Naive thymus-derived CD8-positive, alpha-beta T cell (primary cell): Measurements from ENCODE around the gene FBXW7. TPM values are rescaled to one million over a fixed set of nuclear protein-coding genes. Genes with fewer than 3 reads are reported as not detected.

ENCODE experiments used
- ATAC-seq, 2 donors: fragments of 150-1000 bp; cut with Tn5 transposase in 1 of 2; sonication (Bioruptor Pico), chemical (Tn5 transposase) in 1 of 2; 1 replicate in 1 of 2; 2 replicates in 1 of 2; pipeline ENCODE4 v1.10.0; 2021; ENCODE audit warnings: mild to moderate bottlenecking in 2 of 2, moderate library complexity in 2 of 2
- POLR2A ChIA-PET: fragments of 350-600 bp; sonication (Branson Sonifier 250); formaldehyde crosslinking; loops from one replicate; lab custom pipeline; 2021; ENCODE audit warnings: antibody characterized with exemption; lab: Charles Lee
- DNase-seq, 10 donors: peaks; one replicate each; pipeline versions ENCODE4 v3.0.0 to v3.0.0-alpha.2; 2020 to 2022
- H3K27ac Mint-ChIP-seq, 10 donors: one replicate each; pipeline ENCODE4 v1.8.0; 2020 to 2022; ENCODE audit warnings: mild to moderate bottlenecking in 10 of 10, mixed read lengths in 10 of 10, moderate library complexity in 4 of 10, inconsistent platforms in 1 of 10
- H3K27me3 Mint-ChIP-seq, 5 donors: one replicate each; pipeline ENCODE4 v1.8.0; 2021 to 2022; ENCODE audit warnings: mixed read lengths in 5 of 5
- H3K36me3 Mint-ChIP-seq, 3 donors: one replicate each; pipeline ENCODE4 v1.8.0; 2020 to 2022; ENCODE audit warnings: mixed read lengths in 3 of 3, mild to moderate bottlenecking in 2 of 3, inconsistent platforms in 1 of 3
- H3K4me1 Mint-ChIP-seq, 4 donors: one replicate each; pipeline ENCODE4 v1.8.0; 2021 to 2022; ENCODE audit warnings: mixed read lengths in 4 of 4
- H3K4me3 Mint-ChIP-seq, 10 donors: one replicate each; pipeline ENCODE4 v1.8.0; 2020 to 2022; ENCODE audit warnings: mild to moderate bottlenecking in 10 of 10, mixed read lengths in 10 of 10, moderate library complexity in 6 of 10, inconsistent platforms in 1 of 10
- H3K9me3 Mint-ChIP-seq, 9 donors: one replicate each; pipeline ENCODE4 v1.8.0; 2020 to 2022; ENCODE audit warnings: mixed read lengths in 9 of 9, mild to moderate bottlenecking in 3 of 9, inconsistent platforms in 1 of 9, moderate library complexity in 1 of 9
- polyA plus RNA-seq, 3 donors: library from polyadenylated mRNA; unstranded; fragments of 300-500 nt; fragmentation: Illumina TruSeq; gene quantifications; one replicate each; pipeline ENCODE4 v1.2.3, GENCODE V29; 2021
- total RNA-seq, 8 experiments: library from RNA in 2 of 8; stranded (reverse) in 2 of 8; gene quantifications; one replicate each; pipeline ENCODE4 v1.2.3 and lab custom pipeline; 2021 to 2026

Gene FBXW7
- total RNA-seq (100 to 1,000 TPM; 110 to 126 TPM), polyA plus RNA-seq (10 to 100 TPM; 30.0 to 41.4 (median 31.5) TPM), total RNA-seq (lab: John Stamatoyannopoulos, UW) (121 to 199 (median 156) reads per million in 6 experiments)

- Mint-ChIP-seq H3K9me3 (no peaks in the 10 kb centered on the region), H3K4me1 (peaks cover 36 to 77% (median 65%) of the 10 kb centered on the region in 4 donors), H3K27me3 (no peaks in the 10 kb centered on the region), H3K36me3 (peaks cover 0 to 18% (median 10%) of the 10 kb centered on the region in 3 donors), H3K4me3 (peak within 1 kb of the TSS; percentile 86 to 100 (median 98)), H3K27ac (peak within 1 kb of the TSS; percentile 94 to 100 (median 97))
- peak; percentile 83 for ATAC-seq
- peak; percentile 97 to 100 (median 100) for DNase-seq
- POLR2A ChIA-PET, result interaction anchor here (0.6 to 4.6 kb wide), 25 partner anchors 9 to 1521 kb away, joined by 3 to 68 read pairs (median 4); partner anchors contain the start of genes ARFIP1, LRBA, RPS3A and TIGD4
Observed at GRCh38 chr4:152535903-152536544, at the start of gene FBXW7. Gene FBXW7 (minus strand): TSS chr4:152536092. CDS start chr4:152411803, 124,289 bp downstream.

GRCh38 chr4:152585023-152585441 lies 49.1 kb upstream of the FBXW7 start:
- H3K9me3 Mint-ChIP-seq, result peaks cover 0 to 24% (median 8%) of the 10 kb centered on the region in 9 donors
- peak; percentile 37 to 46 for ATAC-seq
- H3K4me1 Mint-ChIP-seq, result peaks cover 0 to 3% (median 1%) of the 10 kb centered on the region in 4 donors
- H3K27me3 Mint-ChIP-seq, result peaks cover 4 to 11% (median 5%) of the 10 kb centered on the region in 5 donors
- peak overlapping the region in 9 of 10 donors; percentile 2 to 77 (median 59) for H3K4me3 Mint-ChIP-seq
- DNase-seq, result peak in 1 of 10 donors; percentile 10
- H3K36me3 Mint-ChIP-seq, result peaks cover 0 to 10% (median 2%) of the 10 kb centered on the region in 3 donors
- POLR2A ChIA-PET, result interaction anchor here (0.6 kb wide), 1 partner anchor 10 kb away, joined by 3 read pairs; no protein-coding TSS in a partner anchor
- H3K27ac Mint-ChIP-seq, result peak overlapping the region in 9 of 10 donors; percentile 7 to 88 (median 61)

- Mint-ChIP-seq H3K4me1 (peaks cover 0 to 3% (median 2%) of the 10 kb centered on the region in 4 donors), H3K27ac (no peak overlapping the region), H3K9me3 (peaks cover 0 to 19% (median 4%) of the 10 kb centered on the region in 9 donors), H3K36me3 (peaks cover 0 to 5% (median 0%) of the 10 kb centered on the region in 3 donors), H3K4me3 (no peak overlapping the region), H3K27me3 (peaks cover 0 to 5% (median 0%) of the 10 kb centered on the region in 5 donors)
- POLR2A ChIA-PET, result no interaction called here
- DNase-seq (no peak), ATAC-seq (no peak)
Observed at GRCh38 chr4:152581536-152582160, 45.8 kb upstream of the FBXW7 start.

GRCh38 chr4:152579916-152580315 lies 44.0 kb upstream of the FBXW7 start:
- no peak for ATAC-seq
- no peak overlapping the region for H3K4me3 Mint-ChIP-seq
- H3K9me3 Mint-ChIP-seq, result peaks cover 0 to 13% (median 0%) of the 10 kb centered on the region in 9 donors
- peaks cover 0 to 5% (median 0%) of the 10 kb centered on the region in 5 donors for H3K27me3 Mint-ChIP-seq
- H3K36me3 Mint-ChIP-seq, result peaks cover 0 to 5% (median 0%) of the 10 kb centered on the region in 3 donors
- no peak for DNase-seq
- no peak overlapping the region for H3K27ac Mint-ChIP-seq
- peaks cover 0 to 2% (median under 1%) of the 10 kb centered on the region in 4 donors for H3K4me1 Mint-ChIP-seq
- POLR2A ChIA-PET, result interaction anchor here (1.1 kb wide), 1 partner anchor 11 kb away, joined by 3 read pairs; no protein-coding TSS in a partner anchor

- Mint-ChIP-seq H3K4me3 (no peak overlapping the region), H3K4me1 (peaks cover 0 to 2% (median under 1%) of the 10 kb centered on the region in 4 donors), H3K9me3 (peaks cover 0 to 13% (median 0%) of the 10 kb centered on the region in 9 donors), H3K36me3 (peaks cover 0 to 5% (median 0%) of the 10 kb centered on the region in 3 donors), H3K27ac (no peak overlapping the region), H3K27me3 (peaks cover 0 to 5% (median 0%) of the 10 kb centered on the region in 5 donors)
- POLR2A ChIA-PET, result interaction anchor here (0.9 to 1.9 kb wide), 3 partner anchors 10 to 806 kb away, joined by 3 to 5 read pairs (median 3); no protein-coding TSS in a partner anchor
- ATAC-seq (no peak), DNase-seq (no peak)
Observed at GRCh38 chr4:152579107-152579764, 43.3 kb upstream of the FBXW7 start.

- peaks cover 0 to 2% (median under 1%) of the 10 kb centered on the region in 4 donors for H3K4me1 Mint-ChIP-seq
- POLR2A ChIA-PET, result interaction anchor here (0.5 to 1.9 kb wide), 3 partner anchors 42 to 807 kb away, joined by 3 to 5 read pairs (median 3); no protein-coding TSS in a partner anchor
- peaks cover 0 to 13% (median 0%) of the 10 kb centered on the region in 9 donors for H3K9me3 Mint-ChIP-seq
- H3K36me3 Mint-ChIP-seq, result peaks cover 0 to 5% (median 0%) of the 10 kb centered on the region in 3 donors
- H3K27me3 Mint-ChIP-seq, result peaks cover 0 to 5% (median 0%) of the 10 kb centered on the region in 5 donors
- DNase-seq (no peak), ATAC-seq (no peak)
- no peak overlapping the region for H3K4me3 Mint-ChIP-seq
- H3K27ac Mint-ChIP-seq, result peak overlapping the region in 1 of 10 donors; percentile 1
Observed at GRCh38 chr4:152578670-152579069, 42.8 kb upstream of the FBXW7 start.

GRCh38 chr4:152577708-152578396 lies 42.0 kb upstream of the FBXW7 start:
- POLR2A ChIA-PET, result interaction anchor here (0.5 to 1.9 kb wide), 2 partner anchors 41 to 45 kb away, joined by 3 to 5 read pairs; no protein-coding TSS in a partner anchor
- H3K4me1 Mint-ChIP-seq, result peaks cover 0 to 2% (median 0%) of the 10 kb centered on the region in 4 donors
- H3K27me3 Mint-ChIP-seq, result peaks cover 0 to 4% (median 0%) of the 10 kb centered on the region in 5 donors
- peaks cover 0 to 6% (median 0%) of the 10 kb centered on the region in 9 donors for H3K9me3 Mint-ChIP-seq
- no peak for ATAC-seq
- H3K36me3 Mint-ChIP-seq, result no peaks in the 10 kb centered on the region
- no peak overlapping the region for H3K27ac Mint-ChIP-seq
- H3K4me3 Mint-ChIP-seq, result no peak overlapping the region
- no peak for DNase-seq

- Mint-ChIP-seq H3K4me1 (peaks cover 0 to 2% (median 0%) of the 10 kb centered on the region in 4 donors), H3K4me3 (no peak overlapping the region), H3K27me3 (peaks cover 0 to 4% (median 0%) of the 10 kb centered on the region in 5 donors), H3K27ac (no peak overlapping the region), H3K9me3 (no peaks in the 10 kb centered on the region), H3K36me3 (no peaks in the 10 kb centered on the region)
- POLR2A ChIA-PET, result interaction anchor here (0.6 to 1.0 kb wide), 2 partner anchors 9 to 36 kb away, joined by 3 to 4 read pairs; no protein-coding TSS in a partner anchor
- no peak for DNase-seq
- ATAC-seq, result no peak
Observed at GRCh38 chr4:152575533-152575932, 39.6 kb upstream of the FBXW7 start.

- DNase-seq, result no peak
Observed at GRCh38 chr4:152573861-152574260, 38.0 kb upstream of the FBXW7 start.

GRCh38 chr4:152572417-152573086 lies 36.7 kb upstream of the FBXW7 start:
- Mint-ChIP-seq H3K9me3 (no peaks in the 10 kb centered on the region), H3K36me3 (no peaks in the 10 kb centered on the region), H3K4me1 (peaks cover 0 to 2% (median 0%) of the 10 kb centered on the region in 4 donors), H3K27ac (no peak overlapping the region), H3K27me3 (peaks cover 0 to 4% (median 0%) of the 10 kb centered on the region in 5 donors), H3K4me3 (no peak overlapping the region)
- POLR2A ChIA-PET, result no interaction called here
- ATAC-seq, result no peak
- no peak for DNase-seq

More at GRCh38 chr4:152573861-152574260, 38.0 kb upstream of the FBXW7 start:
- peaks cover 0 to 2% (median 0%) of the 10 kb centered on the region in 4 donors for H3K4me1 Mint-ChIP-seq
- POLR2A ChIA-PET, result no interaction called here
- no peak for ATAC-seq
- no peak overlapping the region for H3K27ac Mint-ChIP-seq
- H3K27me3 Mint-ChIP-seq, result peaks cover 0 to 4% (median 0%) of the 10 kb centered on the region in 5 donors
- no peaks in the 10 kb centered on the region for H3K36me3 Mint-ChIP-seq
- H3K9me3 Mint-ChIP-seq, result no peaks in the 10 kb centered on the region
- H3K4me3 Mint-ChIP-seq, result no peak overlapping the region

GRCh38 chr4:152571770-152572169 lies 35.9 kb upstream of the FBXW7 start:
- H3K36me3 Mint-ChIP-seq, result no peaks in the 10 kb centered on the region
- ATAC-seq (no peak), DNase-seq (no peak)
- H3K27me3 Mint-ChIP-seq, result peaks cover 0 to 4% (median 0%) of the 10 kb centered on the region in 5 donors
- H3K4me1 Mint-ChIP-seq, result peaks cover 0 to 2% (median 0%) of the 10 kb centered on the region in 4 donors
- H3K4me3 Mint-ChIP-seq, result no peak overlapping the region
- H3K9me3 Mint-ChIP-seq, result no peaks in the 10 kb centered on the region
- H3K27ac Mint-ChIP-seq, result no peak overlapping the region
- POLR2A ChIA-PET, result no interaction called here
